Measurements from ENCODE around the gene HERC3. TPM values are rescaled to one million over a fixed set of nuclear protein-coding genes. Genes with fewer than 3 reads are reported as not detected.

Gene HERC3
- total and polyA plus RNA-seq, 4 donors = 5.1 to 22.1 (median 10.0) TPM

GRCh38 chr4:88649716-88650115 lies 57.4 kb downstream of the HERC3 start:
- H3K27ac ChIP-seq (ENCODE audit: low read depth in 1 of 2, low read length in 2 of 2) = no peak overlapping the region

More at GRCh38 chr4:88649716-88650115, 57.4 kb downstream of the HERC3 start:
- no peak for TF ChIP-seq REST (IDR thresholded peaks at IDR 0.05)
- TF ChIP-seq HNF4G (IDR thresholded peaks at IDR 0.05) = no peak
- no peak for TF ChIP-seq NR2F2 (IDR thresholded peaks at IDR 0.05)
- no peak for TF ChIP-seq CTCF (IDR thresholded peaks at IDR 0.05; ENCODE audit: low read depth, low read length, missing input control)
- no peak for TF ChIP-seq ZBTB33 (IDR thresholded peaks at IDR 0.05)
- no peak for TF ChIP-seq ATF3 (IDR thresholded peaks at IDR 0.05)
- TF ChIP-seq GABPA (IDR thresholded peaks at IDR 0.05 in 1 of 2, conservative IDR thresholded peaks at IDR 0.05 in 1 of 2) = no peak
- no peak for TF ChIP-seq SP1 (IDR thresholded peaks at IDR 0.05)
- TF ChIP-seq EGR1 (IDR thresholded peaks at IDR 0.05; ENCODE audit: low read depth in 2 of 2) = no peak
- no peak for TF ChIP-seq TAF1 (conservative IDR thresholded peaks at IDR 0.05)
- TF ChIP-seq HNF4A (conservative IDR thresholded peaks at IDR 0.05) = no peak
- no peak for TF ChIP-seq YY1 (IDR thresholded peaks at IDR 0.05)
- TF ChIP-seq MAX (IDR thresholded peaks at IDR 0.05) = no peak
- TF ChIP-seq FOXA2 (IDR thresholded peaks at IDR 0.05) = no peak
- TF ChIP-seq RAD21 (IDR thresholded peaks at IDR 0.05) = no peak
- TF ChIP-seq RXRA (IDR thresholded peaks at IDR 0.05) = no peak
- TF ChIP-seq JUND (IDR thresholded peaks at IDR 0.05) = no peak
- no peak for TF ChIP-seq FOXA1 (IDR thresholded peaks at IDR 0.05)
- WGBS = 83% methylated on average over 3 of the region's 3 CpGs
- Histone ChIP-seq H3K36me3 (ENCODE audit: control insufficient read depth in 4 of 4, insufficient read depth in 3 of 4, low read depth in 1 of 4, low read length in 3 of 4) (peaks cover 0 to 5% (median 3%) of the 10 kb centered on the region in 4 donors), H3K27me3 (ENCODE audit: control insufficient read depth in 4 of 4, insufficient read depth in 4 of 4, low read length in 3 of 4) (no peaks in the 10 kb centered on the region), H3K9ac (ENCODE audit: low read depth in 1 of 2, low read length in 2 of 2) (no peak overlapping the region), H3K4me1 (ENCODE audit: control insufficient read depth in 4 of 4, insufficient read depth in 4 of 4, low read length in 3 of 4) (peaks cover 0 to 6% (median under 1%) of the 10 kb centered on the region in 4 donors), H3K9me3 (ENCODE audit: control insufficient read depth in 4 of 4, low read length in 3 of 4) (no peaks in the 10 kb centered on the region), H3K4me3 (ENCODE audit: low read depth in 1 of 3, low read length in 3 of 3) (no peak overlapping the region)
- DNase-seq (ENCODE audit: low spot score) = no peak

Data from liver (tissue), 9 donors.